ENCODE results near the gene PASD1.

DNA sequence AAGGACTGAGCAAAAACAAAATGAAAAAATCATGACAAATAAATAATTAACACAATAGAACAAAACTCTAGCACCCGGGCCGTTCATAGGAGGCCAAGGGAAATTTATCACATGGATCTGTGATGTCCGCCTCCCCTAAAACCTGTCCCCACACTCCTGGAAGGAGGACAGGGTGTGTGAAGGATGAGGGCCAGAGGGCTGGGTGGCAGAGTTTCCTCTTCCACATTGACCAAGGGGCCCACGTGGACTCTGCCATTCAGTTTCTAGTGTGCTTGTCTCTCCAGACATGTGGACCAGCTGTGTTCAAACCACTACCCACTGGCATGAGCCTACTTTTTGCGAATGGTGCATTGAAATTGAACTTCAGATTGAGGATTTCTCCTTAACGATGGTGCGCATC lies 138.1 kb downstream of the PASD1 start:
- TF ChIP-seq CTCF (IDR thresholded peaks at IDR 0.05) (no peak), POLR2A (IDR thresholded peaks at IDR 0.05) (no peak), POLR2AphosphoS5 (IDR thresholded peaks at IDR 0.05) (no peak)
